Stimulated activated CD4-positive, alpha-beta T cell treated with anti-CD3 and anti-CD28 coated beads, TNF-alpha, amount 100 ng/mL, for 24 hours (primary cell): ENCODE data around the gene NIPAL3.

Source experiments
- DNase-seq, 3 experiments: peaks; one replicate each; pipeline ENCODE4 v3.0.0-alpha.2; 2020; ENCODE audit warnings: low read depth in 3 of 3

Gene NIPAL3

GRCh38 chr1:24390924-24391782 is 24.4 kb upstream of the NIPAL3 start:
- DNase-seq = peak; percentile 48 to 64 (median 49)

GRCh38 chr1:24391882-24392603 is 23.6 kb upstream of the NIPAL3 start:
- DNase-seq = peak in 1 of 3 experiments; percentile 61

- DNase-seq = no peak
Observed at GRCh38 chr1:24392604-24392946, 23.0 kb upstream of the NIPAL3 start.

- DNase-seq = no peak
Observed at GRCh38 chr1:24392982-24393650, 22.5 kb upstream of the NIPAL3 start.

GRCh38 chr1:24393892-24394291 is 21.7 kb upstream of the NIPAL3 start:
- no peak for DNase-seq

- DNase-seq = no peak
Observed at GRCh38 chr1:24400065-24400464, 15.5 kb upstream of the NIPAL3 start.

- no peak for DNase-seq
Observed at GRCh38 chr1:24403806-24404205, 11.8 kb upstream of the NIPAL3 start.

- DNase-seq = no peak
Observed at GRCh38 chr1:24406788-24407187, 8.8 kb upstream of the NIPAL3 start.

- no peak for DNase-seq
Observed at GRCh38 chr1:24409535-24409934, 6.1 kb upstream of the NIPAL3 start.

- no peak for DNase-seq
Observed at GRCh38 chr1:24410750-24411149, 4.9 kb upstream of the NIPAL3 start.

- no peak for DNase-seq
Observed at GRCh38 chr1:24411963-24412362, 3.6 kb upstream of the NIPAL3 start.

GRCh38 chr1:24412408-24412807 is 3.2 kb upstream of the NIPAL3 start:
- no peak for DNase-seq

GRCh38 chr1:24413350-24414163 is 2.0 kb upstream of the NIPAL3 start, which contains the start of gene STPG1:
TSS of gene STPG1 (minus strand) at chr1:24413782. CDS start at chr1:24401388, 12,394 bp downstream.
- peak; percentile 54 to 79 (median 68) for DNase-seq

GRCh38 chr1:24414775-24415333 is 748 bp upstream of the NIPAL3 start:
- no peak for DNase-seq

GRCh38 chr1:24415910-24416665 is 486 bp downstream of the NIPAL3 start:
- no peak for DNase-seq

GRCh38 chr1:24416666-24417391 is 1.2 kb downstream of the NIPAL3 start:
- no peak for DNase-seq

- no peak for DNase-seq
Observed at GRCh38 chr1:24417681-24418080, 2.1 kb downstream of the NIPAL3 start.

GRCh38 chr1:24418898-24419628 is 3.5 kb downstream of the NIPAL3 start:
- DNase-seq = no peak

GRCh38 chr1:24420547-24420946 is 4.9 kb downstream of the NIPAL3 start:
- no peak for DNase-seq
